HEK293 (cell line): ENCODE measurements around the gene ZC3H4.

Source experiments
- KLF17 ChIP-seq: fragments of 450-650 bp; formaldehyde crosslinking; IDR thresholded peaks from 2 replicates; pipeline ENCODE4 v1.5.1; 2016; ENCODE audit warnings: missing biosample characterization, missing genetic modification characterization
- PRDM1 ChIP-seq: fragments of 450-650 bp; formaldehyde crosslinking; IDR thresholded peaks from 2 replicates; pipeline ENCODE4; 2016; ENCODE audit warnings: missing biosample characterization, missing genetic modification characterization
- TCF7L2 ChIP-seq: IDR thresholded peaks from 2 replicates; pipeline ENCODE4 v1.6.1; 2011; ENCODE audit warnings: low read depth, mild to moderate bottlenecking, inconsistent platforms, low read length, moderate library complexity, borderline replicate concordance
- ZFHX2 ChIP-seq: fragments of 450-650 bp; formaldehyde crosslinking; conservative IDR thresholded peaks from 2 replicates; pipeline ENCODE4 v1.5.1; 2016; ENCODE audit warnings: missing biosample characterization, missing genetic modification characterization
- ZNF148 ChIP-seq: fragments of 450-650 bp; formaldehyde crosslinking; IDR thresholded peaks from 2 replicates; pipeline ENCODE4 v1.5.0; 2017; ENCODE audit warnings: missing biosample characterization, missing genetic modification characterization, borderline replicate concordance
- ZNF221 ChIP-seq: fragments of 450-650 bp; formaldehyde crosslinking; IDR thresholded peaks from 2 replicates; pipeline ENCODE4 v1.5.1; 2017; ENCODE audit warnings: missing biosample characterization, missing genetic modification characterization, borderline replicate concordance
- ZNF518A ChIP-seq: fragments of 450-650 bp; formaldehyde crosslinking; conservative IDR thresholded peaks from 2 replicates; pipeline ENCODE4 v1.5.1; 2016; ENCODE audit warnings: low read depth, missing biosample characterization, missing genetic modification characterization
- ZNF561 ChIP-seq: fragments of 450-650 bp; IDR thresholded peaks from 2 replicates; pipeline ENCODE4 v1.5.1; 2018; ENCODE audit warnings: missing biosample characterization, missing genetic modification characterization, borderline replicate concordance
- TF ChIP-seq, protein P1 (sequence below): fragments of 450-650 bp; formaldehyde crosslinking; IDR thresholded peaks from 2 replicates; pipeline ENCODE4 v1.5.1; 2016; ENCODE audit warnings: missing biosample characterization, missing genetic modification characterization

DNA sequence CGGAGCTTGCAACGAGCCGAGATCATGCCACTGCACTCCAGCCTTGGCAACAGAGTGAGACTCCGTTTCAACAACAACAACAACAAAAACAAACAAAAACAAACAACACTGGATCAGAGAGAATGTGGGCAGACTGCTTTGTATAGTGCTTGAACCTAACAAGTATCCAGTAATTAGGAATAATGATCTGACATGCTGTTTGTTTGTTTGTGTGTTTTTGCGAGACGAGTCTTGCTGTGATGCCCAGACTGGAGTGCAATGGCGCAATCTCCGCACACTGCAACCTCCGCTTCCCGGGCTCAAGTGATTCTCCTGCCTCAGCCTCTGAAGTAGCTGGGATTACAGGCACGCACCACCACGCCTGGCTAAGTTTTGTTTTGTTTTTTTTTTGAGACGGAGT, 31.1 kb upstream of the ZC3H4 start:
- TF ChIP-seq ZNF221 (tag by site-specific recombination) (no peak), ZFHX2 (tag by site-specific recombination) (no peak), ZNF518A (tag by site-specific recombination) (no peak), TCF7L2 (no peak), KLF17 (tag by site-specific recombination) (no peak), ZNF148 (tag by site-specific recombination) (no peak), ZNF561 (tag by site-specific recombination) (no peak), PRDM1 (tag by site-specific recombination) (no peak)
- TF ChIP-seq, protein P1, sequence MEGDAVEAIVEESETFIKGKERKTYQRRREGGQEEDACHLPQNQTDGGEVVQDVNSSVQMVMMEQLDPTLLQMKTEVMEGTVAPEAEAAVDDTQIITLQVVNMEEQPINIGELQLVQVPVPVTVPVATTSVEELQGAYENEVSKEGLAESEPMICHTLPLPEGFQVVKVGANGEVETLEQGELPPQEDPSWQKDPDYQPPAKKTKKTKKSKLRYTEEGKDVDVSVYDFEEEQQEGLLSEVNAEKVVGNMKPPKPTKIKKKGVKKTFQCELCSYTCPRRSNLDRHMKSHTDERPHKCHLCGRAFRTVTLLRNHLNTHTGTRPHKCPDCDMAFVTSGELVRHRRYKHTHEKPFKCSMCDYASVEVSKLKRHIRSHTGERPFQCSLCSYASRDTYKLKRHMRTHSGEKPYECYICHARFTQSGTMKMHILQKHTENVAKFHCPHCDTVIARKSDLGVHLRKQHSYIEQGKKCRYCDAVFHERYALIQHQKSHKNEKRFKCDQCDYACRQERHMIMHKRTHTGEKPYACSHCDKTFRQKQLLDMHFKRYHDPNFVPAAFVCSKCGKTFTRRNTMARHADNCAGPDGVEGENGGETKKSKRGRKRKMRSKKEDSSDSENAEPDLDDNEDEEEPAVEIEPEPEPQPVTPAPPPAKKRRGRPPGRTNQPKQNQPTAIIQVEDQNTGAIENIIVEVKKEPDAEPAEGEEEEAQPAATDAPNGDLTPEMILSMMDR, result no peak
